Measurements from ENCODE around the gene TKT.

GRCh38 chr3:53221345-53221744 is 34.5 kb downstream of the TKT start:
- TF ChIP-seq MIXL1 (CRISPR knock-in tag; IDR thresholded peaks at IDR 0.05), result no peak
- TF ChIP-seq RAD21 (CRISPR knock-in tag; IDR thresholded peaks at IDR 0.05), result no peak
- TF ChIP-seq PCBP2 (optimal IDR thresholded peaks at IDR 0.05; ENCODE audit: low read depth, low read length, poor library complexity, severe bottlenecking), result no peak
- TF ChIP-seq, protein P1, sequence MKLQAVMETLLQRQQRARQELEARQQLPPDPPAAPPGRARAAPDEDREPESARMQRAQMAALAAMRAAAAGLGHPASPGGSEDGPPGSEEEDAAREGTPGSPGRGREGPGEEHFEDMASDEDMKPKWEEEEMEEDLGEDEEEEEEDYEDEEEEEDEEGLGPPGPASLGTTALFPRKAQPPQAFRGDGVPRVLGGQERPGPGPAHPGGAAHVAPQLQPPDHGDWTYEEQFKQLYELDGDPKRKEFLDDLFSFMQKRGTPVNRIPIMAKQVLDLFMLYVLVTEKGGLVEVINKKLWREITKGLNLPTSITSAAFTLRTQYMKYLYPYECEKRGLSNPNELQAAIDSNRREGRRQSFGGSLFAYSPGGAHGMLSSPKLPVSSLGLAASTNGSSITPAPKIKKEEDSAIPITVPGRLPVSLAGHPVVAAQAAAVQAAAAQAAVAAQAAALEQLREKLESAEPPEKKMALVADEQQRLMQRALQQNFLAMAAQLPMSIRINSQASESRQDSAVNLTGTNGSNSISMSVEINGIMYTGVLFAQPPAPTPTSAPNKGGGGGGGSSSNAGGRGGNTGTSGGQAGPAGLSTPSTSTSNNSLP (IDR thresholded peaks at IDR 0.05; ENCODE audit: low read depth, low read length), result no peak
- no peak for TF ChIP-seq ZNF17 (CRISPR knock-in tag; IDR thresholded peaks at IDR 0.05)
- TF ChIP-seq, protein P2, sequence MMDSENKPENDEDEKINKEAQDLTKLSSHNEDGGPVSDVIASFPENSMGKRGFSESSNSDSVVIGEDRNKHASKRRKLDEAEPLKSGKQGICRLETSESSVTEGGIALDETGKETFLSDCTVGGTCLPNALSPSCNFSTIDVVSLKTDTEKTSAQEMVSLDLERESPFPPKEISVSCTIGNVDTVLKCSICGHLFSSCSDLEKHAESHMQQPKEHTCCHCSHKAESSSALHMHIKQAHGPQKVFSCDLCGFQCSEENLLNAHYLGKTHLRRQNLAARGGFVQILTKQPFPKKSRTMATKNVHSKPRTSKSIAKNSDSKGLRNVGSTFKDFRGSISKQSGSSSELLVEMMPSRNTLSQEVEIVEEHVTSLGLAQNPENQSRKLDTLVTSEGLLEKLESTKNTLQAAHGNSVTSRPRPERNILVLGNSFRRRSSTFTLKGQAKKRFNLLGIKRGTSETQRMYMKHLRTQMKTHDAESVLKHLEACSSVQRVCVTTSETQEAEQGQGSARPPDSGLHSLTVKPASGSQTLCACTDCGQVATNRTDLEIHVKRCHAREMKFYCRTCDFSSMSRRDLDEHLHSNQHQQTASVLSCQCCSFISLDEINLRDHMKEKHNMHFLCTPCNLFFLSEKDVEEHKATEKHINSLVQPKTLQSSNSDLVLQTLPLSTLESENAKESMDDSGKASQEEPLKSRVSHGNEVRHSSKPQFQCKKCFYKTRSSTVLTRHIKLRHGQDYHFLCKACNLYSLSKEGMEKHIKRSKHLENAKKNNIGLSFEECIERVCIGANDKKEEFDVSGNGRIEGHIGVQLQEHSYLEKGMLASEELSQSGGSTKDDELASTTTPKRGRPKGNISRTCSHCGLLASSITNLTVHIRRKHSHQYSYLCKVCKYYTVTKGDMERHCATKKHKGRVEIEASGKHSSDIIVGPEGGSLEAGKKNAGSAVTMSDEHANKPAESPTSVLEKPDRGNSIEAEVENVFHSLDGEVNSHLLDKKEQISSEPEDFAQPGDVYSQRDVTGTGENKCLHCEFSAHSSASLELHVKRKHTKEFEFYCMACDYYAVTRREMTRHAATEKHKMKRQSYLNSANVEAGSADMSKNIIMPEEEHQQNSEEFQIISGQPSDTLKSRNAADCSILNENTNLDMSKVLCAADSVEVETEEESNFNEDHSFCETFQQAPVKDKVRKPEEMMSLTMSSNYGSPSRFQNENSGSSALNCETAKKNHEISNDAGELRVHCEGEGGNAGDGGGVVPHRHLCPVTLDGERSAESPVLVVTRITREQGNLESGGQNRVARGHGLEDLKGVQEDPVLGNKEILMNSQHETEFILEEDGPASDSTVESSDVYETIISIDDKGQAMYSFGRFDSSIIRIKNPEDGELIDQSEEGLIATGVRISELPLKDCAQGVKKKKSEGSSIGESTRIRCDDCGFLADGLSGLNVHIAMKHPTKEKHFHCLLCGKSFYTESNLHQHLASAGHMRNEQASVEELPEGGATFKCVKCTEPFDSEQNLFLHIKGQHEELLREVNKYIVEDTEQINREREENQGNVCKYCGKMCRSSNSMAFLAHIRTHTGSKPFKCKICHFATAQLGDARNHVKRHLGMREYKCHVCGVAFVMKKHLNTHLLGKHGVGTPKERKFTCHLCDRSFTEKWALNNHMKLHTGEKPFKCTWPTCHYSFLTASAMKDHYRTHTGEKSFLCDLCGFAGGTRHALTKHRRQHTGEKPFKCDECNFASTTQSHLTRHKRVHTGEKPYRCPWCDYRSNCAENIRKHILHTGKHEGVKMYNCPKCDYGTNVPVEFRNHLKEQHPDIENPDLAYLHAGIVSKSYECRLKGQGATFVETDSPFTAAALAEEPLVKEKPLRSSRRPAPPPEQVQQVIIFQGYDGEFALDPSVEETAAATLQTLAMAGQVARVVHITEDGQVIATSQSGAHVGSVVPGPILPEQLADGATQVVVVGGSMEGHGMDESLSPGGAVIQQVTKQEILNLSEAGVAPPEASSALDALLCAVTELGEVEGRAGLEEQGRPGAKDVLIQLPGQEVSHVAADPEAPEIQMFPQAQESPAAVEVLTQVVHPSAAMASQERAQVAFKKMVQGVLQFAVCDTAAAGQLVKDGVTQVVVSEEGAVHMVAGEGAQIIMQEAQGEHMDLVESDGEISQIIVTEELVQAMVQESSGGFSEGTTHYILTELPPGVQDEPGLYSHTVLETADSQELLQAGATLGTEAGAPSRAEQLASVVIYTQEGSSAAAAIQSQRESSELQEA (CRISPR knock-in tag; IDR thresholded peaks at IDR 0.05; ENCODE audit: not compliant biosample characterization), result no peak
- no peak for TF ChIP-seq ZNF891 (CRISPR knock-in tag; IDR thresholded peaks at IDR 0.05)
- no peak for TF ChIP-seq ZC3H4 (CRISPR knock-in tag; IDR thresholded peaks at IDR 0.05; ENCODE audit: borderline replicate concordance)
- no peak for TF ChIP-seq NFATC3 (CRISPR knock-in tag; IDR thresholded peaks at IDR 0.05)
- no peak for TF ChIP-seq KDM1A (CRISPR knock-in tag; IDR thresholded peaks at IDR 0.05)
- TF ChIP-seq ATF3 (CRISPR knock-in tag; IDR thresholded peaks at IDR 0.05), result no peak
- no peak for TF ChIP-seq EZH2 (conservative IDR thresholded peaks at IDR 0.05; ENCODE audit: low read depth, low read length)
